Activated naive CD8-positive, alpha-beta T cell treated with anti-CD3 and anti-CD28 coated beads for 36 hours (primary cell): Measurements from ENCODE around the gene HOXA9. TPM values are rescaled to one million over a fixed set of nuclear protein-coding genes. Genes with fewer than 3 reads are reported as not detected.

ENCODE experiments used
- total RNA-seq, 2 experiments: library from RNA; stranded (reverse); gene quantifications; one replicate each; pipeline ENCODE4 v1.2.3, GENCODE V29; 2021

Gene HOXA9
- total RNA-seq, 2 experiments from 2014 or later = not detected

Other genes with a start within 250 kb of the HOXA9 start
- gene HOXA1, start 69.5 kb downstream of the HOXA9 start, total RNA-seq = under 1 TPM; 0.24 to 0.35 TPM
- gene HOXA2, start 62.9 kb downstream of the HOXA9 start, total RNA-seq = not detected
- not detected for gene HOXA4, start 34.8 kb downstream of the HOXA9 start, total RNA-seq
- gene HOXA5, start 21.9 kb downstream of the HOXA9 start, total RNA-seq = not detected
- gene HOXA6, start 17.8 kb downstream of the HOXA9 start, total RNA-seq = not detected
- gene HOXA3, start 13.0 kb downstream of the HOXA9 start, total RNA-seq = not detected
- gene HOXA7, start 8.9 kb downstream of the HOXA9 start, total RNA-seq = not detected
- not detected for gene HOXA10, start 8.8 kb upstream of the HOXA9 start, total RNA-seq
- under 1 TPM in 1 of 2 experiments, not detected in 1; 0.10 TPM for gene HOXA11, start 19.7 kb upstream of the HOXA9 start, total RNA-seq
- not detected for gene HOXA13, start 34.6 kb upstream of the HOXA9 start, total RNA-seq
- gene EVX1, start 77.3 kb upstream of the HOXA9 start, total RNA-seq = not detected